HL-60/S4 treated with phorbol 12-myristate 13-acetate at 8.2 ng/mL for 4 days and 3 days (cell line): Measurements from ENCODE around the gene GTSE1.

Experiments used
- in situ Hi-C: fragments of 300-500 bp; cut with MboI; formaldehyde crosslinking; loops from 2 replicates; pipeline ENCODE4 v1.15.0; 2022; ENCODE audit warnings: low sequenced_read_pairs

The GTSE1 gene

GRCh38 chr22:46351131-46351735 is 54.6 kb downstream of the GTSE1 start:
- in situ Hi-C loops, result loop anchor here (25.0 kb wide), 1 partner anchor 336 kb away; no protein-coding TSS in a partner anchor

- in situ Hi-C loops, result loop anchor here (25.0 kb wide), 1 partner anchor 336 kb away; no protein-coding TSS in a partner anchor
These were observed 55.1 kb downstream of the GTSE1 start for GRCh38 chr22:46351767-46352166.

GRCh38 chr22:46352276-46352675 is 55.6 kb downstream of the GTSE1 start:
- in situ Hi-C loops, result loop anchor here (25.0 kb wide), 1 partner anchor 335 kb away; no protein-coding TSS in a partner anchor

- in situ Hi-C loops, result loop anchor here (25.0 kb wide), 1 partner anchor 334 kb away; no protein-coding TSS in a partner anchor
These were observed 56.2 kb downstream of the GTSE1 start for GRCh38 chr22:46352691-46353386.

- in situ Hi-C loops, result loop anchor here (25.0 kb wide), 1 partner anchor 334 kb away; no protein-coding TSS in a partner anchor
These were observed 56.9 kb downstream of the GTSE1 start for GRCh38 chr22:46353483-46354105.

GRCh38 chr22:46354176-46354992 is 57.7 kb downstream of the GTSE1 start:
- in situ Hi-C loops, result loop anchor here (25.0 kb wide), 1 partner anchor 333 kb away; no protein-coding TSS in a partner anchor

GRCh38 chr22:46354993-46355305 is 58.3 kb downstream of the GTSE1 start:
- in situ Hi-C loops, result loop anchor here (25.0 kb wide), 1 partner anchor 332 kb away; no protein-coding TSS in a partner anchor

GRCh38 chr22:46355369-46355995 is 58.8 kb downstream of the GTSE1 start:
- in situ Hi-C loops, result loop anchor here (25.0 kb wide), 1 partner anchor 332 kb away; no protein-coding TSS in a partner anchor

GRCh38 chr22:46355996-46356471 is 59.4 kb downstream of the GTSE1 start:
- in situ Hi-C loops, result loop anchor here (25.0 kb wide), 1 partner anchor 331 kb away; no protein-coding TSS in a partner anchor

GRCh38 chr22:46356496-46357480 is 60.1 kb downstream of the GTSE1 start:
- in situ Hi-C loops, result loop anchor here (25.0 kb wide), 1 partner anchor 331 kb away; no protein-coding TSS in a partner anchor

GRCh38 chr22:46357711-46358520 is 61.2 kb downstream of the GTSE1 start:
- in situ Hi-C loops, result loop anchor here (25.0 kb wide), 1 partner anchor 329 kb away; no protein-coding TSS in a partner anchor

GRCh38 chr22:46358766-46359165 is 62.1 kb downstream of the GTSE1 start:
- in situ Hi-C loops, result loop anchor here (25.0 kb wide), 1 partner anchor 329 kb away; no protein-coding TSS in a partner anchor

GRCh38 chr22:46359362-46359761 is 62.7 kb downstream of the GTSE1 start:
- in situ Hi-C loops, result loop anchor here (25.0 kb wide), 1 partner anchor 328 kb away; no protein-coding TSS in a partner anchor

- in situ Hi-C loops, result loop anchor here (10.0 to 25.0 kb wide), 2 partner anchors 185 to 327 kb away; no protein-coding TSS in a partner anchor
These were observed 63.4 kb downstream of the GTSE1 start for GRCh38 chr22:46360097-46360496.

GRCh38 chr22:46360891-46361290 is 64.2 kb downstream of the GTSE1 start:
- in situ Hi-C loops, result loop anchor here (10.0 to 25.0 kb wide), 2 partner anchors 184 to 326 kb away; no protein-coding TSS in a partner anchor

- in situ Hi-C loops, result loop anchor here (10.0 to 25.0 kb wide), 2 partner anchors 183 to 325 kb away; no protein-coding TSS in a partner anchor
These were observed 65.1 kb downstream of the GTSE1 start for GRCh38 chr22:46361826-46362202.

GRCh38 chr22:46362203-46362933 is 65.7 kb downstream of the GTSE1 start:
- in situ Hi-C loops, result loop anchor here (10.0 to 25.0 kb wide), 2 partner anchors 182 to 325 kb away; no protein-coding TSS in a partner anchor
